SK-N-DZ (cell line): ENCODE measurements around the gene R3HDM1. TPM values are rescaled to one million over a fixed set of nuclear protein-coding genes. Genes with fewer than 3 reads are reported as not detected.
A peak's percentile ranks its signal among the peaks of the same experiment; 100 is the strongest.
"Not testable (repeated sequence)": the region's sequence is repeated elsewhere in the genome, so short reads cannot be mapped to it uniquely, and the experiment has no call there.

ENCODE experiments used
- DNase-seq: peaks from one replicate; pipeline ENCODE4 v3.0.0-alpha.2; 2015; ENCODE audit warnings: low spot score
- polyA plus RNA-seq, 2 experiments: library from polyadenylated mRNA; depleted of rRNA; stranded (reverse); fragments of >200 nt; gene quantifications; 2 replicates each; pipeline ENCODE4 v1.2.3, GENCODE V29; 2014

R3HDM1 gene
- 9.6 and 13.2 TPM in 2 replicates for polyA plus RNA-seq (2014; cell fraction: cytosol; rRNA removed)
- 8.4 and 19.4 TPM in 2 replicates for polyA plus RNA-seq (2014; cell fraction: nucleus; rRNA removed)

GRCh38 chr2:135531231-135532197, at the start of gene R3HDM1:
R3HDM1 (plus strand) TSS chr2:135531484; CDS start chr2:135604846, 73,362 bp downstream.
- peak; percentile 100 for DNase-seq

GRCh38 chr2:135485441-135485840, 45.8 kb upstream of the R3HDM1 start:
- no peak for DNase-seq

- DNase-seq = no peak
Observed at GRCh38 chr2:135490376-135490775, 40.9 kb upstream of the R3HDM1 start.

GRCh38 chr2:135494503-135494902, 36.8 kb upstream of the R3HDM1 start:
- DNase-seq = no peak

GRCh38 chr2:135494917-135495316, 36.4 kb upstream of the R3HDM1 start:
- no peak for DNase-seq

GRCh38 chr2:135498588-135498987, 32.7 kb upstream of the R3HDM1 start:
- DNase-seq = not testable (repeated sequence)

- no peak for DNase-seq
Observed at GRCh38 chr2:135504811-135505210, 26.5 kb upstream of the R3HDM1 start.

- no peak for DNase-seq
Observed at GRCh38 chr2:135510577-135510976, 20.7 kb upstream of the R3HDM1 start.

- DNase-seq = no peak
Observed at GRCh38 chr2:135512099-135512498, 19.2 kb upstream of the R3HDM1 start.

GRCh38 chr2:135525786-135526185, 5.5 kb upstream of the R3HDM1 start:
- DNase-seq = no peak

- DNase-seq = no peak
Observed at GRCh38 chr2:135528006-135528405, 3.3 kb upstream of the R3HDM1 start.

GRCh38 chr2:135530313-135531230, 712 bp upstream of the R3HDM1 start, which contains the start of gene ZRANB3:
ZRANB3 (minus strand) TSS chr2:135531218.
- DNase-seq = peak; percentile 97

GRCh38 chr2:135532581-135532980, 1.3 kb downstream of the R3HDM1 start:
- DNase-seq = no peak

- DNase-seq = not testable (repeated sequence)
Observed at GRCh38 chr2:135533545-135533944, 2.3 kb downstream of the R3HDM1 start.

- DNase-seq = peak; percentile 21
Observed at GRCh38 chr2:135546436-135546835, 15.2 kb downstream of the R3HDM1 start.

GRCh38 chr2:135547311-135547710, 16.0 kb downstream of the R3HDM1 start:
- no peak for DNase-seq

- no peak for DNase-seq
Observed at GRCh38 chr2:135551356-135551755, 20.1 kb downstream of the R3HDM1 start.

GRCh38 chr2:135552887-135553286, 21.6 kb downstream of the R3HDM1 start:
- DNase-seq = no peak

- no peak for DNase-seq
Observed at GRCh38 chr2:135555311-135555710, 24.0 kb downstream of the R3HDM1 start.

- no peak for DNase-seq
Observed at GRCh38 chr2:135557530-135557929, 26.2 kb downstream of the R3HDM1 start.

- no peak for DNase-seq
Observed at GRCh38 chr2:135561925-135562324, 30.6 kb downstream of the R3HDM1 start.

- DNase-seq = no peak
Observed at GRCh38 chr2:135563793-135564192, 32.5 kb downstream of the R3HDM1 start.
